ENCODE data around the gene AK9. TPM values are rescaled to one million over a fixed set of nuclear protein-coding genes. Genes with fewer than 3 reads are reported as not detected.

AK9 gene
- total and polyA plus RNA-seq, 2 of the 4 experiments (the other 2 are of a cell fraction): 1.7 to 1.8 TPM

- no TSS peak for BruUV-seq (replicated peaks)
- Histone ChIP-seq H3K23ac (ENCODE audit: low read depth, low read length) (no peak overlapping the region), H3K36me3 (ENCODE audit: control insufficient read depth, insufficient read depth, low read length) (no peaks in the 10 kb centered on the region), H4K91ac (ENCODE audit: insufficient read depth, low read depth, low read length) (no peak overlapping the region), H4K20me1 (ENCODE audit: insufficient read depth, low read length) (no peaks in the 10 kb centered on the region), H3K27me3 (ENCODE audit: control insufficient read depth, insufficient read depth, low read length) (no peaks in the 10 kb centered on the region), H3K4me1 (ENCODE audit: control insufficient read depth, insufficient read depth, low read length) (peaks cover 3% of the 10 kb centered on the region), H3K14ac (replicated peaks; ENCODE audit: low read depth, low read length) (no peak overlapping the region), H2BK15ac (ENCODE audit: low read depth, low read length) (no peak overlapping the region), H2AK5ac (ENCODE audit: low read depth, low read length) (no peak overlapping the region), H2AK9ac (replicated peaks; ENCODE audit: low read depth, low read length, poor library complexity) (no peak overlapping the region), H3K79me1 (ENCODE audit: low read depth in 1 of 2, low read length in 2 of 2) (no peaks in the 10 kb centered on the region), H2BK20ac (ENCODE audit: low read depth, low read length) (no peak overlapping the region), H4K8ac (ENCODE audit: low read depth in 2 of 2, low read length in 2 of 2) (no peak overlapping the region), H3K56ac (ENCODE audit: extremely low read depth, insufficient read depth, low read length) (no peak overlapping the region), H4K5ac (ENCODE audit: low read depth, low read length) (no peak overlapping the region), H2BK5ac (ENCODE audit: low read depth, low read length, poor library complexity, severe bottlenecking) (no peak overlapping the region), H2BK120ac (ENCODE audit: low read depth, low read length) (no peak overlapping the region), H3K9ac (ENCODE audit: low read depth, low read length) (no peak overlapping the region), H3K9me1 (ENCODE audit: insufficient read depth, low read length) (no peaks in the 10 kb centered on the region), H3K9me3 (ENCODE audit: control insufficient read depth, insufficient read depth, low read length) (no peaks in the 10 kb centered on the region), H3K4me3 (ENCODE audit: insufficient read depth, low read depth, low read length) (no peak overlapping the region), H3K4me2 (ENCODE audit: low read depth, low read length) (no peak overlapping the region), H3K4ac (ENCODE audit: low read depth, low read length) (no peak overlapping the region), H3K18ac (ENCODE audit: low read depth, low read length) (no peak overlapping the region), H2AFZ (replicated peaks; ENCODE audit: low read length, poor library complexity) (no peak overlapping the region), H3K27ac (ENCODE audit: insufficient read depth, low read length) (no peak overlapping the region)
- dilution Hi-C loops (cut with HindIII; ENCODE audit: low sequenced_read_pairs, unreplicated experiment) (no loop called here), intact Hi-C loops (cut with micrococcal nuclease) (no loop called here), in situ Hi-C loops (cut with MboI; ENCODE audit: low sequenced_read_pairs) (no loop called here)
- DNase-seq (peak; percentile 59), ATAC-seq (ENCODE audit: low read depth) (peak; percentile 78)
- ChIA-PET POLR2A (ENCODE audit: unreplicated experiment) (no interaction called here), CTCF (interaction anchor here (1.9 kb wide), 1 partner anchor 368 kb away, joined by 5 read pairs; no protein-coding TSS in a partner anchor)
- no peak for TF ChIP-seq CEBPB (IDR thresholded peaks at IDR 0.05; ENCODE audit: low read depth, low read length)
- no peak for TF ChIP-seq RAD21 (IDR thresholded peaks at IDR 0.05; ENCODE audit: low read length)
- TF ChIP-seq USF2 (IDR thresholded peaks at IDR 0.05; ENCODE audit: low read depth, low read length): no peak
- TF ChIP-seq CHD1 (IDR thresholded peaks at IDR 0.05; ENCODE audit: low read depth, low read length): no peak
- TF ChIP-seq CTCF (conservative IDR thresholded peaks at IDR 0.05; ENCODE audit: low read depth, low read length): no peak
- no peak for TF ChIP-seq RCOR1 (IDR thresholded peaks at IDR 0.05; ENCODE audit: insufficient replicate concordance, low read length)
- TF ChIP-seq NFE2L2 (IDR thresholded peaks at IDR 0.05; ENCODE audit: low read depth, low read length): no peak
- TF ChIP-seq BHLHE40 (IDR thresholded peaks at IDR 0.05; ENCODE audit: low read depth, low read length): no peak
- WGBS, 2 experiments (ENCODE audit: extremely low coverage in 2 of 2, insufficient read length in 1 of 2): no CpG with 5 or more reads among the region's 2 CpGs
These were observed 19.3 kb downstream of the AK9 start for GRCh38 chr6:109671733-109672132.
